ENCODE measurements around the gene TM9SF2. TPM values are rescaled to one million over a fixed set of nuclear protein-coding genes. Genes with fewer than 3 reads are reported as not detected.

The TM9SF2 gene
- total RNA-seq, 2 donors from 2014 or later: 92.9 to 107 TPM

DNA sequence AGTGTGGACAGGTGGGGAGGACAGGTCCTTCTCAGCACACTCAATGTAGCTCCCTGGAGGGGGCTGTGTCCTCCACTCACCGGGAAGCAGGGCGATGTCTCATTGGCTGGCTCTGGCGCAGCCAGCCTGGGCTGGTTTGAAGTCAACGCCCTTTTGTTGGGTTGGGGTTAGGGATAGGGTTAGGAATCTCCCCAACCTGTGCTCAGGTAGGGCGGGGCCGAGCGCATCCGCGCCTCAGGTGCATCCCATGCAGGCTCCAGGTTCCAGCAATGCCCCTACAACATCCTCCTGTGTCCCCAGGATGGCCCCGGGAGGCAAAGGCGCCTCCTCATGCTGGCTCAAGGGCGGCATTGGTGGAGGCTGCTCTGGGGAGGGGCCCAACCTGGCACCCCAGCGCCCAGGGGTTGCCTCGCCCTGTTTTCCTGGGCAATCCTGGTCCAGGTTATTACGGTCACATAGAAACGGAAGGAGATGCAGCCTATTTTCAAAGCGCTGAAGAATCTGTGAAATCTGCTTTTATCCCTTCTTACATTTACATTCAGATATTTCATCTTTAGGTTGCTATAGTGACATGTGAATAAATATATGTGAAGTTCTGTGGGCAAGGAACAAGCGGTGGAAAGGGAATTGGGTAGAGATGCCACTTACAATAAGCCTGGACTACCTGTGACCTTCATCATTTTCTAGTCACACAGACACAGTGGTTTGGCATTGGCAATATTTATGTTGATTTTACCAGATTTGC lies 74.3 kb downstream of the TM9SF2 start:
- Histone ChIP-seq H3K9me3 (no peaks in the 10 kb centered on the region), H3K4me1 (ENCODE audit: control insufficient read depth in 1 of 2, low read depth in 2 of 2) (peaks cover 0 to 4% of the 10 kb centered on the region in 2 donors), H3K36me3 (no peaks in the 10 kb centered on the region), H3K4me3 (no peak overlapping the region), H3K27me3 (replicated peaks; ENCODE audit: insufficient read depth) (no peaks in the 10 kb centered on the region), H3K27ac (no peak overlapping the region)
- TF ChIP-seq, protein P1, sequence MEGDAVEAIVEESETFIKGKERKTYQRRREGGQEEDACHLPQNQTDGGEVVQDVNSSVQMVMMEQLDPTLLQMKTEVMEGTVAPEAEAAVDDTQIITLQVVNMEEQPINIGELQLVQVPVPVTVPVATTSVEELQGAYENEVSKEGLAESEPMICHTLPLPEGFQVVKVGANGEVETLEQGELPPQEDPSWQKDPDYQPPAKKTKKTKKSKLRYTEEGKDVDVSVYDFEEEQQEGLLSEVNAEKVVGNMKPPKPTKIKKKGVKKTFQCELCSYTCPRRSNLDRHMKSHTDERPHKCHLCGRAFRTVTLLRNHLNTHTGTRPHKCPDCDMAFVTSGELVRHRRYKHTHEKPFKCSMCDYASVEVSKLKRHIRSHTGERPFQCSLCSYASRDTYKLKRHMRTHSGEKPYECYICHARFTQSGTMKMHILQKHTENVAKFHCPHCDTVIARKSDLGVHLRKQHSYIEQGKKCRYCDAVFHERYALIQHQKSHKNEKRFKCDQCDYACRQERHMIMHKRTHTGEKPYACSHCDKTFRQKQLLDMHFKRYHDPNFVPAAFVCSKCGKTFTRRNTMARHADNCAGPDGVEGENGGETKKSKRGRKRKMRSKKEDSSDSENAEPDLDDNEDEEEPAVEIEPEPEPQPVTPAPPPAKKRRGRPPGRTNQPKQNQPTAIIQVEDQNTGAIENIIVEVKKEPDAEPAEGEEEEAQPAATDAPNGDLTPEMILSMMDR (IDR thresholded peaks at IDR 0.05): no peak
- ATAC-seq (ENCODE audit: insufficient number of reproducible peaks, low FRiP score, low read depth) (no peak), DNase-seq (ENCODE audit: low spot score) (no peak)

DNA sequence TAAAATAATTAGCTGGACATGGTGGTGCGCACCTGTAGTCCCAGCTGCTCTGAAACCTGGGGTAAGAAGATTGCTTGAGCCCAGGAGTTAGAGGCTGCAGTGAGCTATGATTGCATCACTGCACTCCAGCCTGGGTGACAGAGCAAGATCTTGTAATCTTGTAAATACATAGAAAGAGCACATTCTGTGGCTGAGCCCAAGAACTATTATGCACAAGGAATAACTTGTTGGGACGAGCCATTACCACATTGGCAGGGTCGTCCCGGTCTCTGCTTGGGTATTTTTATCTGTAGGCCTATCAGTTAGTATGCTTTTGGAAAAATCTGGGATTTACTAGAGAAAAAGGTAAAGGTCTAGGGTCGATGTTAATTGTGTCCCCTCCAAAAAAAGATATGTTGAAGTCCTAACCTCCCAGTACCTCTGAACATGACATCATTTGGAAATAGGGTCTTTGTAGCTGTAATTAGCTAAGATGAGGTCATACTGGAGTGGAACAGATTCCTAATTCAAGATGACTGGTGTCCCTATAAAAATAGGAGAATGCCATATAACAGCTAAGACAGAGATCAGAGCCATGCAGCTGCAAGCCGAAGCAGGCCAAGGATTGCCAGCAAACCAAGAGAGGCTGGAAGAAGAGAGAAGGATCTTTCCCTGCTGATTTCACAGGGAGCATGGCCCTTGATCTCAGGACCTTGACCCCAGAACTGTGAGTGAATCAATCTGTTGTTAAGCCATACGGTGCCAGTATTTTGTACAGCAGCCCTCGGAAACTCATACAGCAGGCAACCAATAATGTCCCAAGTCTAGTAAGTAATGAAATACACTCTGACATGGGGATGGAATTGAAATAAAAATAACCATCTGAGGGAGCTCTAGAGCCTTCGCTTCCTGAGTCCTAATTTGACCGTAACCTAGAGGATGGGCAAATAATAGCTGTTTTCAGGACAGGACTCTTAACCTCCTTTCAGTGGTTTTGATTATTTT lies 77.0 kb downstream of the TM9SF2 start:
- Histone ChIP-seq H3K27ac (no peak overlapping the region), H3K4me1 (ENCODE audit: control insufficient read depth in 1 of 2, low read depth in 2 of 2) (peaks cover 0 to 4% of the 10 kb centered on the region in 2 donors), H3K9me3 (no peaks in the 10 kb centered on the region), H3K36me3 (no peaks in the 10 kb centered on the region), H3K4me3 (no peak overlapping the region), H3K27me3 (replicated peaks; ENCODE audit: insufficient read depth) (no peaks in the 10 kb centered on the region)
- ATAC-seq (ENCODE audit: insufficient number of reproducible peaks, low FRiP score, low read depth) (no peak), DNase-seq (ENCODE audit: low spot score) (no peak)
- TF ChIP-seq, protein P1 (IDR thresholded peaks at IDR 0.05): peak; percentile 28

DNA sequence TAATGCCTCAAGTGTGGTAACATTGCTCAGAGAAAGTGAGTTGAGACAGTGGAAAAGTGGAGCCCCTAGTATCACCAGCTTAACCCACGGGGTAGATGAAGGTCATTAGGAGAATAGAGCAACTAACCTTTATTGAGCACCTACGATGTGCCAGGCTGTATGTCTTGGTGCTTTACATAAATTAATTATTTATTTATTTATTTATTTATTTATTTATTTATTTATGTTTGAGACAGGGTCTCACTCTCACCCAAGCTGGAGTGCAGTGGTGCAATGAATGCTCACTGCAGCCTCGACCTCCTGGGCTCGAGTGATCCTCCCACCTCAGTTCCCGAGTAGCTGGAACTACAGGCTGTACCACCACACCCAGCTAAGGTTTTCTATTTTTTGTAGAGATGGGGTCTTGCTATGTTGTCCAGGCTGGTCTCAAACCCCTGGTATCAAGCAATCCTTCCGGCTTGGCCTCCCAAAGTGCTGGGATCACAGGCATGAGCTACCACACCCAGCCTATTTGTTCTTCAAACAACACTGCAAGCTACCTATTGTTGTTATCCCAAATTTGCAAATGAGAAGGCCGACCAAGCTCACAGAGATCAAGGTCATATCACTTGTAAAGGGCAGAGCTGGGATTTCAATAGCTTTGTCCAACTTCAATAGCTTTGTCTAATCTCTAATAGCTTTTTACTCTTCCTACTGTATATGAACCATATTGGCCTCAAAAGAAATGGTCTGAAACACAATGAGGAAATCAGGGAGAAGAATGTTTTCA lies 79.4 kb downstream of the TM9SF2 start:
- Histone ChIP-seq H3K4me3 (no peak overlapping the region), H3K27me3 (replicated peaks; ENCODE audit: insufficient read depth) (no peaks in the 10 kb centered on the region), H3K9me3 (no peaks in the 10 kb centered on the region), H3K27ac (no peak overlapping the region), H3K36me3 (no peaks in the 10 kb centered on the region), H3K4me1 (ENCODE audit: control insufficient read depth in 1 of 2, low read depth in 2 of 2) (peaks cover 0 to 10% of the 10 kb centered on the region in 2 donors)
- ATAC-seq (ENCODE audit: insufficient number of reproducible peaks, low FRiP score, low read depth) (no peak), DNase-seq (ENCODE audit: low spot score) (no peak)
- TF ChIP-seq, protein P1 (IDR thresholded peaks at IDR 0.05): no peak

DNA sequence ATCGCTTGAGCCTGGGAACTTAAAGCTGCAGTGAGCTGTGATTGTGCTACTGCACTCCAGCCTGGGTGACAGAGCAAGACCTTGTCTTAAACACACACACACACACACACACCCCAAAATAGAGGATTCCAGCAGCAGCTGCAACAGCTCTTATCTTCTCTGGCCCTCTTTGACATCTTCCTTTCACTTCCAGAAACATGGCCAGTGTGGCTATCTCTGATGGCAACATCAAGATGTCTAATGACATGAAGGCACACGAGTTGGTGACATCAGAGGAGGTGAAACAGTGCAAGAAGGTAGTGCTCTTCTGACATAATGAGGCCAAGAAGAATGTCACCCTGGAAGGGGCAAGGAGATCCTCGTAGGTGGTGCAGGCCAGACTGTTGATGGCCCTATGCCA lies 81.2 kb downstream of the TM9SF2 start:
- Histone ChIP-seq H3K4me1 (ENCODE audit: control insufficient read depth in 1 of 2, low read depth in 2 of 2) (peaks cover 0 to 22% of the 10 kb centered on the region in 2 donors), H3K36me3 (no peaks in the 10 kb centered on the region), H3K4me3 (no peak overlapping the region), H3K27ac (no peak overlapping the region), H3K27me3 (replicated peaks; ENCODE audit: insufficient read depth) (no peaks in the 10 kb centered on the region), H3K9me3 (no peaks in the 10 kb centered on the region)
- DNase-seq (ENCODE audit: low spot score) (no peak), ATAC-seq (ENCODE audit: insufficient number of reproducible peaks, low FRiP score, low read depth) (no peak)
- TF ChIP-seq, protein P1 (IDR thresholded peaks at IDR 0.05): no peak
